Measurements from ENCODE around the gene TCHHL1. TPM values are rescaled to one million over a fixed set of nuclear protein-coding genes. Genes with fewer than 3 reads are reported as not detected.

TCHHL1 gene
- total and polyA plus RNA-seq, 9 of the 15 experiments (the other 6 are each of a cell fraction or from before 2014, with no cell fraction given) = not detected

DNA sequence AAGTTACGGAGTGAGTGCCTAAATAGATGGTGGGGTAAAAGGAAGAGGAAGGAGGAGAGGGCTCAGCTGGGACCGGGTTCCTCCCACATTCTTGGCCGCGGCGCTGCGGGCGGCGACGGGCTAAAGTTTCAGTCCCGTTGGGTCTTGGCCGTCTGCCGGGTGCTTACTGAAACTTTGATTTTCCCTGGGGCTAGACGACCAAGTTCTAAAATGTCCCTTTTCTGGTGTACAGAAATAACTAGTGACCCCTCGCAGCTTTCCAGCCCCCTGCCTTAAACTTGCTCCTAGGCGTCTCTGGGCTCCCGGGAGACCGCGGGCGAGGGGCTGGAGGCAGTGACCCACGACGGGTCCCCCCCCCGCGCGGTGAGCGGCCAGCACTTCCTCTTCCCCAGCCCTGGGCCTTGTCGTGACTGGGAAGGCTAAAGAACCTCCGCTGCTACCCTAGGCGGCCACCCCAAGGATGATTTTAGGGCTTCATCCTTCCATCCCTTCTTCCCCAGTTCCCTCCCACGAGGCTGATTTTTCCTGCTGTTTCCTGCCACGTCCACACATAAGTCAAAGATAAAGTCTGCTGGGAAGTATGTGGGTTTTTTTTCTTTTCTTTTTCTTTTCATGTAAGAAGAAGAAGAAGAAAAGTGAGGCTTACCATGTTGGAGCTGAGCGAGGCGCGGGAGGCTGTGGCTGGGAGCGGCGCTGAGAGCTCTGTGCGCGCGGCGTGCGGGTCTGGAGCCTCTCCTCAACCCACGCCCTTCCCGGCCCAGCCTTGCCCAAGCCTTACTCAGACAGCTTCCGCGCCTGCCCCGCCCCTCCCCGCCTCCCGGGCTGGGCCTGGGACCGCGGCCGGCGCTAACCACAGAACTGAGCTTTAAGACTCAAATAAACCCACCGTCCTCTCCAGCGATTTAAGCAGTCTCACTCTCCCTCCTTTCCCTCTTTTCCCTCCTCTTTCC lies 52.3 kb downstream of the TCHHL1 start, which contains the start of gene S100A11 (continued):
- TF ChIP-seq ARID4B (CRISPR knock-in tag; IDR thresholded peaks at IDR 0.05) (peak; percentile 54), MYC (IDR thresholded peaks at IDR 0.05; ENCODE audit: low read depth, low read length) (peak; percentile 79), MYC (CRISPR knock-in tag; IDR thresholded peaks at IDR 0.05; ENCODE audit: borderline replicate concordance, low read depth) (no peak; the same call in 1 of the 2 replicates), MYNN (IDR thresholded peaks at IDR 0.05) (0 out of 2 replicates have a peak, but pooled peaks have one; percentile 33), MYNN (CRISPR knock-in tag; IDR thresholded peaks at IDR 0.05) (no peak), RB1 (IDR thresholded peaks at IDR 0.05; ENCODE audit: low read depth) (peak; percentile 28; the same call in 1 of the 2 replicates)
- TF ChIP-seq, protein P1, sequence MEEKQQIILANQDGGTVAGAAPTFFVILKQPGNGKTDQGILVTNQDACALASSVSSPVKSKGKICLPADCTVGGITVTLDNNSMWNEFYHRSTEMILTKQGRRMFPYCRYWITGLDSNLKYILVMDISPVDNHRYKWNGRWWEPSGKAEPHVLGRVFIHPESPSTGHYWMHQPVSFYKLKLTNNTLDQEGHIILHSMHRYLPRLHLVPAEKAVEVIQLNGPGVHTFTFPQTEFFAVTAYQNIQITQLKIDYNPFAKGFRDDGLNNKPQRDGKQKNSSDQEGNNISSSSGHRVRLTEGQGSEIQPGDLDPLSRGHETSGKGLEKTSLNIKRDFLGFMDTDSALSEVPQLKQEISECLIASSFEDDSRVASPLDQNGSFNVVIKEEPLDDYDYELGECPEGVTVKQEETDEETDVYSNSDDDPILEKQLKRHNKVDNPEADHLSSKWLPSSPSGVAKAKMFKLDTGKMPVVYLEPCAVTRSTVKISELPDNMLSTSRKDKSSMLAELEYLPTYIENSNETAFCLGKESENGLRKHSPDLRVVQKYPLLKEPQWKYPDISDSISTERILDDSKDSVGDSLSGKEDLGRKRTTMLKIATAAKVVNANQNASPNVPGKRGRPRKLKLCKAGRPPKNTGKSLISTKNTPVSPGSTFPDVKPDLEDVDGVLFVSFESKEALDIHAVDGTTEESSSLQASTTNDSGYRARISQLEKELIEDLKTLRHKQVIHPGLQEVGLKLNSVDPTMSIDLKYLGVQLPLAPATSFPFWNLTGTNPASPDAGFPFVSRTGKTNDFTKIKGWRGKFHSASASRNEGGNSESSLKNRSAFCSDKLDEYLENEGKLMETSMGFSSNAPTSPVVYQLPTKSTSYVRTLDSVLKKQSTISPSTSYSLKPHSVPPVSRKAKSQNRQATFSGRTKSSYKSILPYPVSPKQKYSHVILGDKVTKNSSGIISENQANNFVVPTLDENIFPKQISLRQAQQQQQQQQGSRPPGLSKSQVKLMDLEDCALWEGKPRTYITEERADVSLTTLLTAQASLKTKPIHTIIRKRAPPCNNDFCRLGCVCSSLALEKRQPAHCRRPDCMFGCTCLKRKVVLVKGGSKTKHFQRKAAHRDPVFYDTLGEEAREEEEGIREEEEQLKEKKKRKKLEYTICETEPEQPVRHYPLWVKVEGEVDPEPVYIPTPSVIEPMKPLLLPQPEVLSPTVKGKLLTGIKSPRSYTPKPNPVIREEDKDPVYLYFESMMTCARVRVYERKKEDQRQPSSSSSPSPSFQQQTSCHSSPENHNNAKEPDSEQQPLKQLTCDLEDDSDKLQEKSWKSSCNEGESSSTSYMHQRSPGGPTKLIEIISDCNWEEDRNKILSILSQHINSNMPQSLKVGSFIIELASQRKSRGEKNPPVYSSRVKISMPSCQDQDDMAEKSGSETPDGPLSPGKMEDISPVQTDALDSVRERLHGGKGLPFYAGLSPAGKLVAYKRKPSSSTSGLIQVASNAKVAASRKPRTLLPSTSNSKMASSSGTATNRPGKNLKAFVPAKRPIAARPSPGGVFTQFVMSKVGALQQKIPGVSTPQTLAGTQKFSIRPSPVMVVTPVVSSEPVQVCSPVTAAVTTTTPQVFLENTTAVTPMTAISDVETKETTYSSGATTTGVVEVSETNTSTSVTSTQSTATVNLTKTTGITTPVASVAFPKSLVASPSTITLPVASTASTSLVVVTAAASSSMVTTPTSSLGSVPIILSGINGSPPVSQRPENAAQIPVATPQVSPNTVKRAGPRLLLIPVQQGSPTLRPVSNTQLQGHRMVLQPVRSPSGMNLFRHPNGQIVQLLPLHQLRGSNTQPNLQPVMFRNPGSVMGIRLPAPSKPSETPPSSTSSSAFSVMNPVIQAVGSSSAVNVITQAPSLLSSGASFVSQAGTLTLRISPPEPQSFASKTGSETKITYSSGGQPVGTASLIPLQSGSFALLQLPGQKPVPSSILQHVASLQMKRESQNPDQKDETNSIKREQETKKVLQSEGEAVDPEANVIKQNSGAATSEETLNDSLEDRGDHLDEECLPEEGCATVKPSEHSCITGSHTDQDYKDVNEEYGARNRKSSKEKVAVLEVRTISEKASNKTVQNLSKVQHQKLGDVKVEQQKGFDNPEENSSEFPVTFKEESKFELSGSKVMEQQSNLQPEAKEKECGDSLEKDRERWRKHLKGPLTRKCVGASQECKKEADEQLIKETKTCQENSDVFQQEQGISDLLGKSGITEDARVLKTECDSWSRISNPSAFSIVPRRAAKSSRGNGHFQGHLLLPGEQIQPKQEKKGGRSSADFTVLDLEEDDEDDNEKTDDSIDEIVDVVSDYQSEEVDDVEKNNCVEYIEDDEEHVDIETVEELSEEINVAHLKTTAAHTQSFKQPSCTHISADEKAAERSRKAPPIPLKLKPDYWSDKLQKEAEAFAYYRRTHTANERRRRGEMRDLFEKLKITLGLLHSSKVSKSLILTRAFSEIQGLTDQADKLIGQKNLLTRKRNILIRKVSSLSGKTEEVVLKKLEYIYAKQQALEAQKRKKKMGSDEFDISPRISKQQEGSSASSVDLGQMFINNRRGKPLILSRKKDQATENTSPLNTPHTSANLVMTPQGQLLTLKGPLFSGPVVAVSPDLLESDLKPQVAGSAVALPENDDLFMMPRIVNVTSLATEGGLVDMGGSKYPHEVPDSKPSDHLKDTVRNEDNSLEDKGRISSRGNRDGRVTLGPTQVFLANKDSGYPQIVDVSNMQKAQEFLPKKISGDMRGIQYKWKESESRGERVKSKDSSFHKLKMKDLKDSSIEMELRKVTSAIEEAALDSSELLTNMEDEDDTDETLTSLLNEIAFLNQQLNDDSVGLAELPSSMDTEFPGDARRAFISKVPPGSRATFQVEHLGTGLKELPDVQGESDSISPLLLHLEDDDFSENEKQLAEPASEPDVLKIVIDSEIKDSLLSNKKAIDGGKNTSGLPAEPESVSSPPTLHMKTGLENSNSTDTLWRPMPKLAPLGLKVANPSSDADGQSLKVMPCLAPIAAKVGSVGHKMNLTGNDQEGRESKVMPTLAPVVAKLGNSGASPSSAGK (IDR thresholded peaks at IDR 0.05) = 0 out of 2 replicates have a peak, but pooled peaks have one; percentile 52
- TF ChIP-seq, protein P2, sequence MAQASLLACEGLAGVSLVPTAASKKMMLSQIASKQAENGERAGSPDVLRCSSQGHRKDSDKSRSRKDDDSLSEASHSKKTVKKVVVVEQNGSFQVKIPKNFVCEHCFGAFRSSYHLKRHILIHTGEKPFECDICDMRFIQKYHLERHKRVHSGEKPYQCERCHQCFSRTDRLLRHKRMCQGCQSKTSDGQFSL (CRISPR knock-in tag; IDR thresholded peaks at IDR 0.05) = peak; percentile 83
- TF ChIP-seq, protein P2 (tag; IDR thresholded peaks at IDR 0.05) = peak in 1 of 2 experiments; percentile 66; a peak in 1 of 4 replicates
